MM.1S (cell line): Measurements from ENCODE around the gene CLCN4.

Experiments used
- CTCF ChIP-seq: fragments of 300-600 bp; sonication (generic); IDR thresholded peaks from 2 replicates; pipeline ENCODE4 v1.5.1; 2016; ENCODE audit warnings: antibody characterized with exemption, low read length, mixed read lengths
- EZH2 ChIP-seq: fragments of 300-600 bp; sonication (generic); optimal IDR thresholded peaks from 2 replicates; pipeline ENCODE3; 2017; ENCODE audit warnings: low read depth, mild to moderate bottlenecking, antibody characterized with exemption, low read length, mixed read lengths
- EZH2phosphoT487 ChIP-seq: fragments of 300-600 bp; sonication (generic); IDR thresholded peaks from 2 replicates; pipeline ENCODE4 v1.6.1; 2018; ENCODE audit warnings: antibody characterized with exemption, low read length

GRCh38 chrX:10197279-10198210 lies 40.8 kb downstream of the CLCN4 start:
- no peak for TF ChIP-seq CTCF
- TF ChIP-seq EZH2phosphoT487, result no peak
- TF ChIP-seq EZH2, result no peak
